ENCODE results near the gene CLIC4.

DNA sequence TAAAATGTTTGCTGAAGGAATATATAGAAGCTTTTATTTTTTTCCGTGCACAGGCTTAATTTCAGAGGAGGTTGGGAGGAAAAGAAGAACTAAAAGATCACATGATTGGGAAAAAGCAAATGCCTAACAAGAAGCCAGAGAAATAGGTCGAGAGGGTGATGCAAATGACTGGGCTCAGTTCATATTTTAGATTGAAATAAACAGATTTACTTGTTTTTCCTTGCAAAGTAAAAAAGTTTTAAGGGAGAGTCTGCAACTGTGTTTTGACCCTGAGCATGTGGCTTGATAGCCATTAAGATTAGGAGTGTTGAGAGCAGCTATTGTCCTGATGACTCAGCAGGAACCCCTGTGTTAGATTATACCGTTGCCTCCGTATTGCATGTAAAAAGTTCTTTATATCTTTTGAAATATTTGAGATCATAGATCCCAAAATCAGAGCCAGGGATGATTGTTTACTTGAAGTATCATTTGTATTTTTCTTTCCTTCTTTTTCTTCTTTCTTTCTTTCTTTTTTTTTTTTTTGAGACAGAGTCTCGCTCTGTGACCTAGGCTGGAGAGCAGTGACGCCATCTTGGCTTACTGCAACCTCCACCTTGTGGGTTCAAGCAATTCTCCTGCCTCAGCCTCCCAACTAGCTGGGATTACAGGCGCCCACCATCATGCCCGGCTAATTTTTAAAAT lies 20.2 kb downstream of the CLIC4 start:
- TF ChIP-seq, protein P1, sequence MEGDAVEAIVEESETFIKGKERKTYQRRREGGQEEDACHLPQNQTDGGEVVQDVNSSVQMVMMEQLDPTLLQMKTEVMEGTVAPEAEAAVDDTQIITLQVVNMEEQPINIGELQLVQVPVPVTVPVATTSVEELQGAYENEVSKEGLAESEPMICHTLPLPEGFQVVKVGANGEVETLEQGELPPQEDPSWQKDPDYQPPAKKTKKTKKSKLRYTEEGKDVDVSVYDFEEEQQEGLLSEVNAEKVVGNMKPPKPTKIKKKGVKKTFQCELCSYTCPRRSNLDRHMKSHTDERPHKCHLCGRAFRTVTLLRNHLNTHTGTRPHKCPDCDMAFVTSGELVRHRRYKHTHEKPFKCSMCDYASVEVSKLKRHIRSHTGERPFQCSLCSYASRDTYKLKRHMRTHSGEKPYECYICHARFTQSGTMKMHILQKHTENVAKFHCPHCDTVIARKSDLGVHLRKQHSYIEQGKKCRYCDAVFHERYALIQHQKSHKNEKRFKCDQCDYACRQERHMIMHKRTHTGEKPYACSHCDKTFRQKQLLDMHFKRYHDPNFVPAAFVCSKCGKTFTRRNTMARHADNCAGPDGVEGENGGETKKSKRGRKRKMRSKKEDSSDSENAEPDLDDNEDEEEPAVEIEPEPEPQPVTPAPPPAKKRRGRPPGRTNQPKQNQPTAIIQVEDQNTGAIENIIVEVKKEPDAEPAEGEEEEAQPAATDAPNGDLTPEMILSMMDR (IDR thresholded peaks at IDR 0.05), result no peak
- TF ChIP-seq POLR2A (IDR thresholded peaks at IDR 0.05), result no peak
